Measurements from ENCODE around the gene FKBP14. TPM values are rescaled to one million over a fixed set of nuclear protein-coding genes. Genes with fewer than 3 reads are reported as not detected.

The FKBP14 gene
- total and polyA plus RNA-seq, 10 donors = 1.2 to 14.7 (median 8.8) TPM

DNA sequence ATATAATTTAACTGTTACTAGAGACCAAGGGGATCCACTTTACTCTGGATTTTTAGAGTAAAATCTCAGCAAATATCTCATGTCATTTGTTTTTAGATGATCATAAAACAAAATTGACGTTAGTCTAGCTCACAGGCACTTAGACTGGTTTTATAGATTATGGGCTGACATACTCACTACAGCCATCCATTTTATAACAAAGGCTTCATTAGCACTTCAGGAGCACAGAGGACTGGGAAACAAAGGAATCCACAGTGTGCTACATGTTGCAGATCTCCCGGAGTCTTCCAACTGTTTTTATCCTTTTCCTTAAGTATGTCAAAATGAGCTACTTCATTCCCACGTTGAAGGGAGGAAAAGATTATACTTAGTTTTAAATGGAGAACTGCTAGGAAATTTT is 21.0 kb downstream of the FKBP14 start:
- no peaks in the 10 kb centered on the region for H3K4me1 ChIP-seq
- H3K27me3 ChIP-seq (replicated peaks in 1 of 7) = no peaks in the 10 kb centered on the region
- WGBS, 5 donors = 66 to 82% (median 79%) methylated on average over 3 of the region's 3 CpGs
- no peak overlapping the region for H3K27ac ChIP-seq
- TF ChIP-seq, protein P1, sequence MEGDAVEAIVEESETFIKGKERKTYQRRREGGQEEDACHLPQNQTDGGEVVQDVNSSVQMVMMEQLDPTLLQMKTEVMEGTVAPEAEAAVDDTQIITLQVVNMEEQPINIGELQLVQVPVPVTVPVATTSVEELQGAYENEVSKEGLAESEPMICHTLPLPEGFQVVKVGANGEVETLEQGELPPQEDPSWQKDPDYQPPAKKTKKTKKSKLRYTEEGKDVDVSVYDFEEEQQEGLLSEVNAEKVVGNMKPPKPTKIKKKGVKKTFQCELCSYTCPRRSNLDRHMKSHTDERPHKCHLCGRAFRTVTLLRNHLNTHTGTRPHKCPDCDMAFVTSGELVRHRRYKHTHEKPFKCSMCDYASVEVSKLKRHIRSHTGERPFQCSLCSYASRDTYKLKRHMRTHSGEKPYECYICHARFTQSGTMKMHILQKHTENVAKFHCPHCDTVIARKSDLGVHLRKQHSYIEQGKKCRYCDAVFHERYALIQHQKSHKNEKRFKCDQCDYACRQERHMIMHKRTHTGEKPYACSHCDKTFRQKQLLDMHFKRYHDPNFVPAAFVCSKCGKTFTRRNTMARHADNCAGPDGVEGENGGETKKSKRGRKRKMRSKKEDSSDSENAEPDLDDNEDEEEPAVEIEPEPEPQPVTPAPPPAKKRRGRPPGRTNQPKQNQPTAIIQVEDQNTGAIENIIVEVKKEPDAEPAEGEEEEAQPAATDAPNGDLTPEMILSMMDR (IDR thresholded peaks at IDR 0.05 in 8 of 11, conservative IDR thresholded peaks at IDR 0.05 in 3 of 11) = no peak
- no peak for TF ChIP-seq POLR2A (IDR thresholded peaks at IDR 0.05)
- TF ChIP-seq POLR2AphosphoS5 (IDR thresholded peaks at IDR 0.05) = no peak
- intact Hi-C loops (cut with DNase I; ENCODE audit: low total_unique reads) = no loop called here
- no peak for DNase-seq
- H3K9me3 ChIP-seq = no peaks in the 10 kb centered on the region
- H3K36me3 ChIP-seq = no peaks in the 10 kb centered on the region
- H3K4me3 ChIP-seq = no peak overlapping the region

DNA sequence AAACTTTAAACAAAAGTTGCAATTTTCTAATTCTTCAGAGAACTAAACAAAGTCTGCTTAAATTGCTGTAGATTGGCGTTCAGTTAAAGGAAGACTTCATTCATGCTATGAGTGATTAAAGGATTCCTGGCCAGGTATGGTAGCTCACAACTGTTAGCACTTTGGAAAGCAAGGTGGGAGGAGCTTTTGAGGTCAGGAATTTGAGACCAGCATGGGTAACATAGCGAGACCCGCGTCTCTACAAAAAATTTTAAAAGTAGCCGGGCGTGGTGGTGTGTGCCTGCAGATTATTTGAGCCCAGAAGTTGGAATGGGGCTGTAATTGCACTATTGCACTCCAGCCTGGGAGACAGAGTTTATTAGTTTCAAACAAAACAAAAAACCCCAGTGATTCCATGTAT is 23.4 kb downstream of the FKBP14 start:
- no peaks in the 10 kb centered on the region for H3K9me3 ChIP-seq
- 84 to 93% (median 91%) methylated on average over 6 of the region's 6 CpGs for WGBS, 5 donors
- H3K4me1 ChIP-seq = no peaks in the 10 kb centered on the region
- H3K4me3 ChIP-seq = no peak overlapping the region
- TF ChIP-seq POLR2AphosphoS5 (IDR thresholded peaks at IDR 0.05) = no peak
- TF ChIP-seq POLR2A (IDR thresholded peaks at IDR 0.05) = no peak
- TF ChIP-seq, protein P1 (IDR thresholded peaks at IDR 0.05 in 8 of 11, conservative IDR thresholded peaks at IDR 0.05 in 3 of 11) = no peak
- H3K27ac ChIP-seq = no peak overlapping the region
- DNase-seq = no peak
- H3K27me3 ChIP-seq (replicated peaks in 1 of 7) = no peaks in the 10 kb centered on the region
- intact Hi-C loops (cut with DNase I; ENCODE audit: low total_unique reads) = no loop called here
- H3K36me3 ChIP-seq = no peaks in the 10 kb centered on the region

DNA sequence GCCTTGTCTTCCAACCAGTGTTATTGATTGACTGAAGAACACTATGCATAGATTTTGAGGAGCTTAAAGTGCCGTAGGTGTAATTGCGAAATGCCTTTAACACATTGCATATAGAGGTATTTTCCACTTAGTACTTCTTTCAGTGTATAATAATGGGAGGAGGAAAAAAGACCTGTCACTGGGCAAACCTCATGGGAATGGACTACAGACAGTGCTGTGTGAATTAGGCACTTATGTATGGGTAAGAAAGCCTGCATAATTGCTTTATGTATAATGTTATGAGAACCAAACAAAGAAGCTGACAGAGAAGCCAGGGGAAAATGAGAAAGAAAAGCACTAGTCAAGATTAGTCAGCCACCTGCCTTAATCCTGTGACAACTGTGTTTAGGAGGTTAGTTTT is 24.5 kb downstream of the FKBP14 start:
- 66 to 87% (median 84%) methylated on average over 2 of the region's 2 CpGs for WGBS, 5 donors
- Histone ChIP-seq H3K36me3 (no peaks in the 10 kb centered on the region), H3K4me3 (no peak overlapping the region), H3K4me1 (no peaks in the 10 kb centered on the region), H3K9me3 (peaks cover 0 to 3% (median 1%) of the 10 kb centered on the region in 8 donors), H3K27ac (no peak overlapping the region), H3K27me3 (replicated peaks in 1 of 7) (no peaks in the 10 kb centered on the region)
- TF ChIP-seq, protein P1 (IDR thresholded peaks at IDR 0.05 in 8 of 11, conservative IDR thresholded peaks at IDR 0.05 in 3 of 11) = no peak
- no peak for TF ChIP-seq POLR2AphosphoS5 (IDR thresholded peaks at IDR 0.05)
- no peak for TF ChIP-seq POLR2A (IDR thresholded peaks at IDR 0.05)
- DNase-seq = no peak
- intact Hi-C loops (cut with DNase I; ENCODE audit: low total_unique reads) = no loop called here

DNA sequence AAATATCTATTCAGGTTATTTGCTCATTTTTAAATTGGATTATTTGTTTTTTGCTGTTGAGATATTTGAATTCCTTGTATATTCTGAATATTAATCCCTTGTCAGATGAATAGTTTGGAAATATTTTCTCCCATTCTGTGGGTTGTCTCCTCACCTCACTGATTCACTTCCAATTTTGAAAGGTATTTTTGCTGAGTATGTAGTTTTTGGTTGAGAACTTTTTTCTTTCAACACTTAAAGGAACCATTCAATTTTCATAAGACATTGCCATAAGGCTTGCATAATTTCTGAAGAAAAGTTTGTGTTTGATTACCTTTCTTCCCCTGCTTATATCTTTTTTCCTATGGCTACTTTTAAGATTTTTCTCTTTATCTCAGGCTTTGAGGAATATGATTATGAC is 28.0 kb downstream of the FKBP14 start:
- DNase-seq = no peak
- Histone ChIP-seq H3K4me3 (no peak overlapping the region), H3K9me3 (peaks cover 1 to 32% (median 26%) of the 10 kb centered on the region in 8 donors), H3K27me3 (replicated peaks in 1 of 7) (no peaks in the 10 kb centered on the region), H3K36me3 (no peaks in the 10 kb centered on the region), H3K27ac (no peak overlapping the region), H3K4me1 (no peaks in the 10 kb centered on the region)
- TF ChIP-seq, protein P1 (IDR thresholded peaks at IDR 0.05 in 8 of 11, conservative IDR thresholded peaks at IDR 0.05 in 3 of 11) = no peak
- TF ChIP-seq POLR2AphosphoS5 (IDR thresholded peaks at IDR 0.05) = no peak
- no peak for TF ChIP-seq POLR2A (IDR thresholded peaks at IDR 0.05)
- intact Hi-C loops (cut with DNase I; ENCODE audit: low total_unique reads) = no loop called here
